ENCODE data around the gene TMEM144. TPM values are rescaled to one million over a fixed set of nuclear protein-coding genes. Genes with fewer than 3 reads are reported as not detected.

TMEM144 gene
- total RNA-seq, 1 experiment from 2014 or later: 17.9 TPM

GRCh38 chr4:158300012-158300411 is 89.7 kb downstream of the TMEM144 start:
- no peaks in the 10 kb centered on the region for H3K27me3 ChIP-seq (replicated peaks; ENCODE audit: control insufficient read depth, insufficient read depth, low read length)
- TF ChIP-seq CTCF (IDR thresholded peaks at IDR 0.05; ENCODE audit: insufficient read depth in 1 of 2, low read depth in 1 of 2, low read length in 1 of 2, severe bottlenecking in 1 of 2, unreplicated experiment in 1 of 2): no peak
- no peak for DNase-seq
- H3K36me3 ChIP-seq (ENCODE audit: control insufficient read depth, insufficient read depth, low read length): no peaks in the 10 kb centered on the region
- H3K4me1 ChIP-seq: peaks cover 36% of the 10 kb centered on the region
- Mint-ChIP-seq H3K36me3 (ENCODE audit: insufficient read depth, unreplicated experiment) (peaks cover 6% of the 10 kb centered on the region), H3K9me3 (ENCODE audit: unreplicated experiment) (peaks cover 43% of the 10 kb centered on the region), H3K27me3 (ENCODE audit: insufficient read depth, unreplicated experiment) (no peaks in the 10 kb centered on the region), H3K27ac (ENCODE audit: unreplicated experiment) (no peak overlapping the region), H3K4me3 (ENCODE audit: unreplicated experiment) (no peak overlapping the region), H3K4me1 (ENCODE audit: low read depth, unreplicated experiment) (peaks cover 23% of the 10 kb centered on the region)
- no TSS peak for BruUV-seq (replicated peaks)
- CTCF ChIA-PET: no interaction called here
- no peak overlapping the region for H3K4me3 ChIP-seq (ENCODE audit: low read depth, low read length)
- intact Hi-C loops (cut with micrococcal nuclease; ENCODE audit: unreplicated experiment): no loop called here
- H3K9me3 ChIP-seq: peaks cover 14% of the 10 kb centered on the region
- POLR2A ChIA-PET: interaction anchor here (0.6 kb wide), 1 partner anchor 89 kb away, joined by 3 read pairs; no protein-coding TSS in a partner anchor

DNA sequence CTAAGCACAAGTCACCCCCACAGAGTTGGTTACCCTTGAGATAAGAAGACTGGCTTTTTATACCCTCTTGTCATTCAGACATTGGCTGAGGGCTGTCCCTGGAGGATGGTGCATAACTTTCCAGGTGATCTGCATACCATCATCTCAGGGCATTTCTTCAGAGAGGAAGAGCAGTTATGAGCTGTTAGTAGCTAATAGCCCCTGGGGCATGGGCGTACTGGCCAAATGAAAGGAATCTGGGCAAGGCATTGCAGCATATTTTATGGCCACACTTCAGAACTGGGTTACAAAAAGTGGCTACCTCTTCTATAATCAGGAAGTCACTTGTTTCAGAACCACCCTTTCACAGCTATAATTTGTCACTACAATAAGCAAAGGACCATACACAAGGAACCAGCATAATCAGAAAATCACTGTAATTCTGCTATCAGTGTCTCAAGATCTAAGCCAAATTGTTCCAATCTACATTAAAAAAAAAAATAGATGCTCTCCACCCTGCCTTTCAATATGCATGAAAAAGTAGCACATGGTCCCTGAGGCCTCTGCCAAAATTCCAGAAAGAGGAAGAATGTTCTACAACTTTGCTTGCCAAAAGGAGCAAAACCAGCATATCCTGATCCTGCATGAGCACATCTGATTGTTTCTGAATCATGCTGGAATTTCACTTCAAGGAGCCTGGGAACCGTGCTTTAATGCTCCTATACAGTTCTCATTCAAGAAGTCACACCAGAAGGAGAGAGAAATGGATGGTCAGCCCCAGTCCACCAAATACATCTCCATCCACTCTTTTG is 92.0 kb downstream of the TMEM144 start:
- H3K27ac Mint-ChIP-seq (ENCODE audit: unreplicated experiment): no peak overlapping the region
- DNase-seq: no peak
- H3K4me1 ChIP-seq: peaks cover 28% of the 10 kb centered on the region
- H3K4me3 ChIP-seq (ENCODE audit: low read depth, low read length): no peak overlapping the region
- TF ChIP-seq CTCF (IDR thresholded peaks at IDR 0.05; ENCODE audit: insufficient read depth in 1 of 2, low read depth in 1 of 2, low read length in 1 of 2, severe bottlenecking in 1 of 2, unreplicated experiment in 1 of 2): no peak
- peaks cover 8% of the 10 kb centered on the region for H3K9me3 ChIP-seq
- peaks cover 23% of the 10 kb centered on the region for H3K4me1 Mint-ChIP-seq (ENCODE audit: low read depth, unreplicated experiment)
- H3K36me3 Mint-ChIP-seq (ENCODE audit: insufficient read depth, unreplicated experiment): peaks cover 6% of the 10 kb centered on the region
- CTCF ChIA-PET: no interaction called here
- no peaks in the 10 kb centered on the region for H3K36me3 ChIP-seq (ENCODE audit: control insufficient read depth, insufficient read depth, low read length)
- no peaks in the 10 kb centered on the region for H3K27me3 ChIP-seq (replicated peaks; ENCODE audit: control insufficient read depth, insufficient read depth, low read length)
- intact Hi-C loops (cut with micrococcal nuclease; ENCODE audit: unreplicated experiment): no loop called here
- H3K9me3 Mint-ChIP-seq (ENCODE audit: unreplicated experiment): peaks cover 37% of the 10 kb centered on the region
- POLR2A ChIA-PET: interaction anchor here (0.6 kb wide), 1 partner anchor 91 kb away, joined by 3 read pairs; no protein-coding TSS in a partner anchor
- no peak overlapping the region for H3K4me3 Mint-ChIP-seq (ENCODE audit: unreplicated experiment)
- no TSS peak for BruUV-seq (replicated peaks)
- H3K27me3 Mint-ChIP-seq (ENCODE audit: insufficient read depth, unreplicated experiment): no peaks in the 10 kb centered on the region

GRCh38 chr4:158304694-158305093 is 94.4 kb downstream of the TMEM144 start:
- ChIA-PET CTCF (no interaction called here), POLR2A (no interaction called here)
- no TSS peak for BruUV-seq (replicated peaks)
- Mint-ChIP-seq H3K4me1 (ENCODE audit: low read depth, unreplicated experiment) (peaks cover 16% of the 10 kb centered on the region), H3K27me3 (ENCODE audit: insufficient read depth, unreplicated experiment) (no peaks in the 10 kb centered on the region), H3K27ac (ENCODE audit: unreplicated experiment) (no peak overlapping the region), H3K4me3 (ENCODE audit: unreplicated experiment) (no peak overlapping the region), H3K36me3 (ENCODE audit: insufficient read depth, unreplicated experiment) (no peaks in the 10 kb centered on the region), H3K9me3 (ENCODE audit: unreplicated experiment) (peaks cover 35% of the 10 kb centered on the region)
- Histone ChIP-seq H3K36me3 (ENCODE audit: control insufficient read depth, insufficient read depth, low read length) (no peaks in the 10 kb centered on the region), H3K4me3 (ENCODE audit: low read depth, low read length) (no peak overlapping the region), H3K9me3 (no peaks in the 10 kb centered on the region), H3K27me3 (replicated peaks; ENCODE audit: control insufficient read depth, insufficient read depth, low read length) (no peaks in the 10 kb centered on the region), H3K4me1 (peaks cover 18% of the 10 kb centered on the region)
- intact Hi-C loops (cut with micrococcal nuclease; ENCODE audit: unreplicated experiment): no loop called here
- DNase-seq: no peak
- no peak for TF ChIP-seq CTCF (IDR thresholded peaks at IDR 0.05; ENCODE audit: insufficient read depth in 1 of 2, low read depth in 1 of 2, low read length in 1 of 2, severe bottlenecking in 1 of 2, unreplicated experiment in 1 of 2)

Other genes starting within 250 kb of the TMEM144 start
- 42.5 and 48.5 TPM in 2 replicates for gene GASK1B, start 37.5 kb upstream of the TMEM144 start, total RNA-seq (2022)

Data from Caco-2 (cell line).